Neutrophil (primary cell): ENCODE results near the gene ANKRD28.
A peak's percentile ranks its signal among the peaks of the same experiment; 100 is the strongest.
"Not testable (repeated sequence)": the region's sequence is repeated elsewhere in the genome, so short reads cannot be mapped to it uniquely, and the experiment has no call there.

Experiments
- H3K27ac ChIP-seq: fragments of 200-600 bp; sonication (generic); 2 replicates; pipeline ENCODE4 v1.5.1; 2016; ENCODE audit warnings: mild to moderate bottlenecking, moderate library complexity
- H3K27me3 ChIP-seq: fragments of 200-600 bp; sonication (generic); 2 replicates; pipeline ENCODE4 v1.6.0; 2016; ENCODE audit warnings: mild to moderate bottlenecking
- H3K36me3 ChIP-seq: fragments of 200-600 bp; sonication (generic); 2 replicates; pipeline ENCODE4 v1.5.1; 2017
- H3K4me1 ChIP-seq, 2 experiments: fragments of 200-600 bp in 1 of 2; sonication (generic) in 1 of 2; 1 replicate in 1 of 2; 2 replicates in 1 of 2; pipeline versions ENCODE4 v1.5.1 to v1.6.1; 2013 to 2016; ENCODE audit warnings: low read depth in 1 of 2, low read length in 1 of 2, mild to moderate bottlenecking in 1 of 2, moderate library complexity in 1 of 2; ENCODE audit not compliant: control insufficient read depth in 1 of 2, insufficient read depth in 1 of 2
- H3K4me3 ChIP-seq, 2 experiments: fragments of 200-600 bp in 1 of 2; sonication (generic) in 1 of 2; 1 replicate in 1 of 2; 2 replicates in 1 of 2; pipeline ENCODE4 v1.5.1; 2013 to 2016; ENCODE audit warnings: low read depth in 1 of 2, low read length in 1 of 2, mild to moderate bottlenecking in 1 of 2, moderate library complexity in 1 of 2
- H3K9me3 ChIP-seq: fragments of 200-600 bp; sonication (generic); 2 replicates; pipeline ENCODE4 v1.5.1; 2016
- CTCF ChIP-seq: fragments of 200-600 bp; sonication (generic); IDR thresholded peaks from 2 replicates; pipeline ENCODE4 v1.5.1; 2016; ENCODE audit warnings: antibody characterized with exemption

Gene ANKRD28

DNA sequence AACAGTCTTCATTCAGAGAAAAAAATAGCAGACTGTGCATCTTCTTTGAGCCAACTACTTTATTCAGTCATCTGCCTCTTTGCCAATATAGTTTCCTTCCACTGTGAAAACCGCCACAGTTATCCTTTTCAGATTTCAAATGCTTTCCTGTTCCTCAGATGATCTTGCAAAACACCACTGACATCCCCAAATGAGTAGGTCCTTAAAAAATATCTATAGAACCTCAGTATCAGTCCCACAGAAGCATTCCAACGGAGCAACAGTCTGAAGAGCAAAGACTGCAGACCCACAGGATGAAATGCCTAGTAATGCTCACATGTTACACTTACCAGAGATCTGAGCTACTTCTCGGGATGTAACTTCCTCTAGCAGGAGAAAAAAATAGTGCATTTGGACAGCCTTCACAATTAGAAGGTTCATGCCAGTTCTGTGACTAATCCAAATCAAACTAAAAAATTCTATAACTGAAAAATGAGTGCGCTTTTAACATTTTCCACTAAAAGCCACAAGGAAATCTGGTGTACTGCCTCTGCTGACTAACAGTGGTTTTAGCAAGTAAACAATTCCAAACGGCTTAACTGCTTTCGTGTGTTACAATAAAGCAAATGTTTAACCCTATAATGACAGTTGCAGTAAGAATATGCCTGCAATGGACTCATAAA is at the start of gene ANKRD28:
Gene ANKRD28, minus strand, starts transcription at position 338 of the 662 bp plus-strand sequence. CDS start 1,458 bp downstream, outside the sequence.
- no peaks in the 10 kb centered on the region for H3K36me3 ChIP-seq
- H3K4me1 ChIP-seq, result peaks cover 60 to 63% of the 10 kb centered on the region in 2 experiments
- peak within 1 kb of the TSS; percentile 79 for H3K27ac ChIP-seq
- no peaks in the 10 kb centered on the region for H3K27me3 ChIP-seq
- peak within 1 kb of the TSS; percentile 44 to 54 for H3K4me3 ChIP-seq
- H3K9me3 ChIP-seq, result no peaks in the 10 kb centered on the region
- no peak for TF ChIP-seq CTCF

DNA sequence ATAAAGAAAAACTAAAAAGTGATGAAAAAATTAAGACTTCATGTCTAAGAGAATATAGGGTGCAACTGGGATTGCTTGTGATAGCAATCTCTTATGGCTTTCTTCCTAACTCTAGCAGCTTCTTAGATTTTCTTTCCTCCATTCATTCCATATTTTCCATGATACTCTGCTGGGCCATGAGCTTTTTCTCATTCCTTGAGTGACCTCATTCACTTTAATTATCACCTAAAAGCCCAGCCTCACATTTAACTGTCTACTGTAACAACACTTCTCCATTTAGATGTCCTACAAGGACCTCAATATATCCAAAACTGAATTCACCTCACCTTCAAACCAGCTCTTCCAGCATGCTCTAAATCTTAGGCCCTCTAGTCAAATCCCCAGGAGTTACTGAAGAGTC is 49.5 kb upstream of the ANKRD28 start:
- Histone ChIP-seq H3K36me3 (no peaks in the 10 kb centered on the region), H3K27me3 (no peaks in the 10 kb centered on the region), H3K9me3 (no peaks in the 10 kb centered on the region), H3K4me1 (no peaks in the 10 kb centered on the region), H3K4me3 (no peak overlapping the region), H3K27ac (no peak overlapping the region)
- TF ChIP-seq CTCF, result no peak

- no peak for TF ChIP-seq CTCF
- Histone ChIP-seq H3K9me3 (no peaks in the 10 kb centered on the region), H3K36me3 (no peaks in the 10 kb centered on the region), H3K4me1 (no peaks in the 10 kb centered on the region), H3K27me3 (no peaks in the 10 kb centered on the region), H3K4me3 (no peak overlapping the region), H3K27ac (no peak overlapping the region)
Measured at GRCh38 chr3:15846606-15847005, 48.8 kb upstream of the ANKRD28 start.

DNA sequence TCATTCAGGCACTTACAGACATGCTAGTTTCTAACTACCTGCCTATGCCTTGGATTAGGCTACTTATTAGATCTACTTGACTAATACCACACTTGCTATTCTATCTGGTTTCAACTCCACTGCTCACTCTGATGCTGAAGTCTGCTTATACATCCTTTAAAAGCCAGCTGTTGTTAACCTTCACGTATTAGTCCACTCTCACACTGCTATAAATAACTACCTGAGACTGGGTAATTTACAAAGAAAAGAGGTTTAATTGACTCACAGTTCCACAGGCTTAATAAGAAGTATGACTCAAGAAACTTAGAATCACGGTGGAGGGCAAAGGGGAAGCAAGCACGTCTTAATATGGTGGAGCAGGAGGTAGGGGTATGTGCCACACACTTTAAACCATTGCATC is 47.7 kb upstream of the ANKRD28 start:
- no peak overlapping the region for H3K27ac ChIP-seq
- H3K36me3 ChIP-seq, result no peaks in the 10 kb centered on the region
- no peaks in the 10 kb centered on the region for H3K4me1 ChIP-seq
- no peak overlapping the region for H3K4me3 ChIP-seq
- H3K27me3 ChIP-seq, result no peaks in the 10 kb centered on the region
- TF ChIP-seq CTCF, result no peak
- H3K9me3 ChIP-seq, result no peaks in the 10 kb centered on the region

- Histone ChIP-seq H3K27ac (no peak overlapping the region), H3K27me3 (no peaks in the 10 kb centered on the region), H3K9me3 (no peaks in the 10 kb centered on the region), H3K36me3 (no peaks in the 10 kb centered on the region), H3K4me1 (no peaks in the 10 kb centered on the region), H3K4me3 (no peak overlapping the region)
- TF ChIP-seq CTCF, result no peak
Measured at GRCh38 chr3:15844889-15845288, 47.1 kb upstream of the ANKRD28 start.

- not testable (repeated sequence) for H3K36me3 ChIP-seq, H3K4me3 ChIP-seq, H3K27ac ChIP-seq, H3K4me1 ChIP-seq, H3K9me3 ChIP-seq, H3K27me3 ChIP-seq
Measured at GRCh38 chr3:15841091-15841973, 43.6 kb upstream of the ANKRD28 start.
